GM12865 (cell line): ENCODE measurements around the gene MZF1.

Source experiments
- DNase-seq: peaks from one replicate; pipeline ENCODE4 v3.0.0; 2010; ENCODE audit warnings: low read depth
- H3K4me3 ChIP-seq: 2 replicates; pipeline ENCODE4 v1.5.1; 2011; ENCODE audit warnings: mild to moderate bottlenecking, low read depth, low read length, control low read depth
- CTCF ChIP-seq: IDR thresholded peaks from 2 replicates; pipeline ENCODE4 v1.5.1; 2011; ENCODE audit warnings: low read length, control low read depth, low read depth, inconsistent platforms; ENCODE audit not compliant: insufficient read depth; ENCODE audit errors: missing control alignments

Gene MZF1

DNA sequence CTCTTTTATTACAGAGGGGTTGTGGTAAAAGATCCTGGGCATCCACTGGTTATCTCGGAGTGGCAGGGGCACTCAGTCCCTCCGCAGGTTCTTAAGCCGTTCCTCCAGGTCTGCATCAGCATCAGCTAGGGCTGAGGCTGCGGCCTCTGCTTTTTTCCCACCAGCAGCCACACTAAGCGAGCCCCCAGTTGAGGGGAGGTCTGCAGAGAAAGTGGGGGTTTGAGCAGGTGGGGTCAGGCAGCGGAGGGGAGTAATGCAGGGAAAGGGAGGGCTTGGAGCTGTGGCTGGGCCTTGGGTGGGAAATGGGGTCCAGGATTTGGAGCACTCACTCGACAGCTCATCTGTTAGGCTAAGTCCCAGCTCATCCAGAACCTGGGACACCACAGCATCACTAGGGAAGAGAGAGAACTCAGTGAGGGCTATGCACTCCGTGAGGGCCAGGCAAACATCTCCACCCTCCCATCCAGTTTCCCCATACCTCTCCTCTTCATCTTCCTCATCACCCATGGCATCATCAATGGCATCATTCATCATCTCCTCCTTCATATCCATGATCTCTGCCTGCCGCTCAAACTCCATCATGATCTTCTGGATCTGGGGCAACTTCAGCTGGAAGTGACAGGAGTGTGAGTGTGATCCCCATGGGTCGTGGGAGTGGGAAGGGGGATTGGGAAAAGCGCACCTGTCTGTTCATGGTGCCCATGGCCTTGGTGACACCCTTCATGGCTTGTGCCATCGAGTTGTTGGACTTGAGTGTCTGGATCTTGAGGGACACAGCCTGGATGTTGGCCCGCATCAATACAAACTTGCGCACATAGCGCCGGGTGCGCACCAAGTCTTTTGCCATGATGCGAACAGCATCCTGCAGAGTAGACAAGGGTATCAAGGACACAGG is 21.3 kb downstream of the MZF1 start:
- TF ChIP-seq CTCF: no peak
- no peak for DNase-seq
- no peak overlapping the region for H3K4me3 ChIP-seq

DNA sequence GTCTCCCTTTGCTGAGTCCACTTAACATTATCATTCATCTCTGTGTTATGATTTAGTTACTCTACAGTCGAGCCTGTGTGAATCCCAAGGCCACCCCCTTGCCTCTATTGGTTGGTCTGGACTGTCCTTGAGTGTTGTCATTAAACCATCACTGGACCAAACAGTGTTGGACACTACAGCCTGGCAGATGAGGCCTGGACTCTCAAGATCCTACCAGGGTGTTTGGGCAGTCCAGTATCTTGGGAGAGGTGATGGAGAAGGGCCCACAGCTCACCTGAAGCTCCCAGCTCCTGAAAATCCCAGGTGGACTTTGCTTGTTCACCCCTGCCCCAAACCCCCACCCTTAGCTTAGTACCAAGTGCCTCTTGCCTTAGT is 22.0 kb downstream of the MZF1 start:
- DNase-seq: no peak
- no peak overlapping the region for H3K4me3 ChIP-seq
- no peak for TF ChIP-seq CTCF

DNA sequence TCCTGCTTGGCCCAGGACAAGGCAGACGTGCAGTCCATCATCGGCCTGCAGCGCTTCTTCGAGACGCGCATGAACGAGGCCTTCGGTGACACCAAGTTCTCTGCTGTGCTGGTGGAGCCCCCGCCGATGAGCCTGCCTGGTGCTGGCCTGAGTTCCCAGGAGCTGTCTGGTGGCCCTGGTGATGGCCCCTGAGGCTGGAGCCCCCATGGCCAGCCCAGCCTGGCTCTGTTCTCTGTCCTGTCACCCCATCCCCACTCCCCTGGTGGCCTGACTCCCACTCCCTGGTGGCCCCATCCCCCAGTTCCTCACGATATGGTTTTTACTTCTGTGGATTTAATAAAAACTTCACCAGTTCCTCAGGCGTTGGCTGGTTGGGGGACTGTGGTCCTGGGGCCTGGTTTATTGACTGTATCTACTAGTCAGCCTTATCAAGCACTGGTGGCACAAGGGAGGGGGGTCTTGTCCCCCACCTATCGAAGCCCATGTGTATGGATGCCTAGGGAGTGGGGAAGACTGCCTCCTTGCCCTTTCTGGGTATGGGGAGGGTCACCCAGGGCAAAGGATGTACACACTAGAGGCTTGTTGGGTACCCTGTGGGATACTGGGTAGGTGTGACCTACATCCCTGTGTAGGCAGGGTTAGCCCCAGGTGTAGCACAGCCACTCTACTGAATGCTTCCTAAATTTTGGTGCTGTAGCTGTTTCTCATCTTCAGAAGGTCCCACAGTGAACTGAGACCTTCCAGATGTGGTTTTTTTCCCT is 22.6 kb downstream of the MZF1 start:
- DNase-seq: no peak
- no peak for TF ChIP-seq CTCF

DNA sequence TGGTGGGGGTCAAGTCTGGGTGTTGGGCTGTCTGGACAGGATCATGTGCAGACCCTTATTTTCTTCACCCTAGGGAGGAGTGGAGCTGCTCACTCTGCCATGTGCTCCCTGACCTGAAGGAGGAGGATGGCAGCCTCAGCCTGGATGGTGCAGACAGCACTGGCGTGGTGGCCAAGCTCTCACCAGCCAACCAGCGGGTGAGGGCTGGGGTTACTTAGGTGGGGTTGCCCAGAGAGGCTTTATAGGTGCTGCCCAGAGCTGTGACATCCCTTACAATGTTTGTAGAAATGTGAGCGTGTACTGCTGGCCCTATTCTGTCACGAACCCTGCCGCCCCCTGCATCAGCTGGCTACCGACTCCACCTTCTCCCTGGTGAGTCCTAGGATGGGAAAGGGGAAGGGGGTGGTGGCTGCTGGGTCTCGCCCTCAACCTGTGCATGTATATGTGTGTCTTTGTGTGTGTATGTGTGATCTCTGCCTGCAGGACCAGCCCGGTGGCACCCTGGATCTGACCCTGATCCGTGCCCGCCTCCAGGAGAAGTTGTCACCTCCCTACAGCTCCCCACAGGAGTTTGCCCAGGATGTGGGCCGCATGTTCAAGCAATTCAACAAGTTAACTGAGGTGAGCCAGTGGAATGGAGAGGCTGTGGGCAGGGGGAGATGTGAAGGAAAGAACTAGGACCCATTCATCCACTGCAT is 23.3 kb downstream of the MZF1 start:
- no peak overlapping the region for H3K4me3 ChIP-seq
- TF ChIP-seq CTCF: no peak
- DNase-seq: no peak

More for the DNA sequence above, 22.6 kb downstream of the MZF1 start:
- no peak overlapping the region for H3K4me3 ChIP-seq

- no peak for TF ChIP-seq CTCF
- no peak for DNase-seq
- no peak overlapping the region for H3K4me3 ChIP-seq
Measured at GRCh38 chr19:58548859-58549663, 24.1 kb downstream of the MZF1 start.

DNA sequence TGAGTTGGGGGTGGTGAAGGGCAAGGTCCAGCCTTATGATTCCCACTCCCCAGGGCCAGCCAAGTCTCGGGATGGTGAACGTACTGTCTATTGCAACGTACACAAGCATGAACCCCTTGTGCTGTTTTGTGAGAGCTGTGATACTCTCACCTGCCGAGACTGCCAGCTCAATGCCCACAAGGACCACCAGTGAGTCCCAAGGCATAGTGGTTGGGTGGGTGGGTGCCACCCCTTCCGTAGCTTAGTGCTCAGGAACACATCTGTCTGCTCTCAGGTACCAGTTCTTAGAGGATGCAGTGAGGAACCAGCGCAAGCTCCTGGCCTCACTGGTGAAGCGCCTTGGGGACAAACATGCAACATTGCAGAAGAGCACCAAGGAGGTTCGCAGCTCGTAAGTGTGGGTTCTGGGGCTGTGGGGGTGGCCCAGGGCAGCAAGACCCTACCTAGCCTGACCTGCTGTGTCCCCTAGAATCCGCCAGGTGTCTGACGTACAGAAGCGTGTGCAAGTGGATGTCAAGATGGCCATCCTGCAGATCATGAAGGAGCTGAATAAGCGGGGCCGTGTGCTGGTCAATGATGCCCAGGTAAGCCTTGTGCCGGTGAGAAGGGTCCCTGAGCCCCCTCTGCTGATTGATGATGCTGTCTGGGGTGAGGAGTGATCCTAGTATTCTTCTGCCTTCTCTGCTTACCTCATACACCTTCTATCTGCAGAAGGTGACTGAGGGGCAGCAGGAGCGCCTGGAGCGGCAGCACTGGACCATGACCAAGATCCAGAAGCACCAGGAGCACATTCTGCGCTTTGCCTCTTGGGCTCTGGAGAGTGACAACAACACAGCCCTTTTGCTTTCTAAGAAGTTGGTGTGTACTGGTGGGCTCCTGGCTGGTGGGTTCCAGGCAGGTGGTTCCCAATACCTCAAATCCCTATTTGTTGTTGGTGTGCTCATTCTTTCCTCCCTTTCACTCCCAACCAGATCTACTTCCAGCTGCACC is 25.5 kb downstream of the MZF1 start:
- DNase-seq: no peak
- no peak overlapping the region for H3K4me3 ChIP-seq
- no peak for TF ChIP-seq CTCF
